ENCODE data around the gene TFPI2.

DNA sequence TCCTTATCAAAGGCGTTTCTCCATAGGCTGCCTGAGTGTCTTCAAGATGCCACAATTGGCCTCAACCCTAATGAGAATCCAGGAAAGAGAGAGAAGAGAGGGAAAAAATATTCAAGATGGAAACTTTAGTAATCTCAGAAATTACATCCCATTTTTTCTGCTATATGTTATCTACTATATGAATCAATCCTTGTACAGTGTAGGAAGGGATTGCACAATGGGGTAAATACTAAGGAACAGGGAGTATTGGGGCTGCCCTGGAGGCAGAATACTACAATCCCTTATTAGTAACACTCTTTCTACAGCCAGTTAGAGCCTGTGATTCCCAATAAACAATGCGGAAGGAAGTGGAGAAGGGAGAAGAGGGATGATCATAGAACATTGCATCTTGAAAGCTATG, 27.9 kb downstream of the TFPI2 start:
- TF ChIP-seq EZH2 (IDR thresholded peaks at IDR 0.05; ENCODE audit: borderline replicate concordance, low read depth, low read length, poor library complexity, severe bottlenecking) (no peak), CTCF (conservative IDR thresholded peaks at IDR 0.05; ENCODE audit: low read depth, low read length) (no peak)

All from A673 (cell line).